ENCODE measurements around the gene DDRGK1.

DDRGK1 gene

DNA sequence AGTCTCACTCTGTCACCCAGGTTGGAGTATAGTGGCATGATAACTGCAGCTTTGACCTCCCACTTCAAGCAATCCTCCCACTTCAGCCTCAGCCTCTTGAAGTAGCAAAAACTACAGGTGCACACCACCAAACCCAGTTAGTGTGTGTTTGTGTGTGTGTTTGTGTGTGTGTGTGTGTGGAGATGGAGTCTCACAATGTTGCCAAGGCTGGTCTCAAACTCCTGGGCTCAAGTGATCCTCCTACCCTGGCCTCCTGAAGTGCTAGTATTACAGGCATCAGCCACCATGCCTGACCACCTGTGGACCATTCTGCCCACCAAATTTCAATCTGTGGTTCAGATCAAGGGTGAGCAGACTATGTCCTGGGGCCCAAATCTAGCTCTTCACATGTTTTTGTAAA lies 53.6 kb downstream of the DDRGK1 start:
- in situ Hi-C loops (cut with HindIII; ENCODE audit: low sequenced_read_pairs), result no loop called here
- TF ChIP-seq, protein P1, sequence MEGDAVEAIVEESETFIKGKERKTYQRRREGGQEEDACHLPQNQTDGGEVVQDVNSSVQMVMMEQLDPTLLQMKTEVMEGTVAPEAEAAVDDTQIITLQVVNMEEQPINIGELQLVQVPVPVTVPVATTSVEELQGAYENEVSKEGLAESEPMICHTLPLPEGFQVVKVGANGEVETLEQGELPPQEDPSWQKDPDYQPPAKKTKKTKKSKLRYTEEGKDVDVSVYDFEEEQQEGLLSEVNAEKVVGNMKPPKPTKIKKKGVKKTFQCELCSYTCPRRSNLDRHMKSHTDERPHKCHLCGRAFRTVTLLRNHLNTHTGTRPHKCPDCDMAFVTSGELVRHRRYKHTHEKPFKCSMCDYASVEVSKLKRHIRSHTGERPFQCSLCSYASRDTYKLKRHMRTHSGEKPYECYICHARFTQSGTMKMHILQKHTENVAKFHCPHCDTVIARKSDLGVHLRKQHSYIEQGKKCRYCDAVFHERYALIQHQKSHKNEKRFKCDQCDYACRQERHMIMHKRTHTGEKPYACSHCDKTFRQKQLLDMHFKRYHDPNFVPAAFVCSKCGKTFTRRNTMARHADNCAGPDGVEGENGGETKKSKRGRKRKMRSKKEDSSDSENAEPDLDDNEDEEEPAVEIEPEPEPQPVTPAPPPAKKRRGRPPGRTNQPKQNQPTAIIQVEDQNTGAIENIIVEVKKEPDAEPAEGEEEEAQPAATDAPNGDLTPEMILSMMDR (IDR thresholded peaks at IDR 0.05; ENCODE audit: low read depth, low read length, missing control alignments), result no peak
- DNase-seq (ENCODE audit: low read depth), result no peak
- no peak overlapping the region for H3K4me3 ChIP-seq (ENCODE audit: low read depth, low read length)

DNA sequence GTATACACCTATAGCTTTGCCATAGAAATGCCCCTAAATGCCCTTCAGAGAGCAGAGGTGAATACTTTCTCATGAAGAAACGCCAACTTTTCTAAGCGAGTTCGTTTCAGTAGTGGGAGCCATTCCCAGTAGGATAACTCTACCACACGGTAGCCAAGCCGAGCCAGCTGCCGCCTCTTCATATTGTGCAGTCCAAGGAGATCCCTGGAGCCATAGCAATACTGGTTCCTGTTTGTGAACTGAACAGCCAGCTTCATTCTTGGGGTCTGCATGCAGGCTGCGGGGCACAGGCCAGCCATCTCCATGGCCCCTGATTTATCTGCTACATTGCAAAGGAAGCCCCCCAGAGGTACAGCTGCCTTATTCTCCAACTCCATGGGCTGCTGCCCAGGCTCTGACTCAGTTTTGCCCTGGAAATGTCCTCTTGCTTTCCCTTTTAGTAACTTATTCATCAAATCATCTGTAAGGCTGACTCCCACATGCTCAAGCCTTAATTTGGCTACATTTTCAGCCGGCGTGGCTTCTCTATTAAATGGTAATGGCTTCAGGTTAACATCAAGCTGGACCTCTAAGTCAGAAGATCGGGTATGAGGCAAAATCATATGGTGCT lies 57.6 kb downstream of the DDRGK1 start:
- no peak overlapping the region for H3K4me3 ChIP-seq (ENCODE audit: low read depth, low read length)
- in situ Hi-C loops (cut with HindIII; ENCODE audit: low sequenced_read_pairs), result no loop called here
- DNase-seq (ENCODE audit: low read depth), result no peak
- TF ChIP-seq, protein P1 (IDR thresholded peaks at IDR 0.05; ENCODE audit: low read depth, low read length, missing control alignments), result no peak

DNA sequence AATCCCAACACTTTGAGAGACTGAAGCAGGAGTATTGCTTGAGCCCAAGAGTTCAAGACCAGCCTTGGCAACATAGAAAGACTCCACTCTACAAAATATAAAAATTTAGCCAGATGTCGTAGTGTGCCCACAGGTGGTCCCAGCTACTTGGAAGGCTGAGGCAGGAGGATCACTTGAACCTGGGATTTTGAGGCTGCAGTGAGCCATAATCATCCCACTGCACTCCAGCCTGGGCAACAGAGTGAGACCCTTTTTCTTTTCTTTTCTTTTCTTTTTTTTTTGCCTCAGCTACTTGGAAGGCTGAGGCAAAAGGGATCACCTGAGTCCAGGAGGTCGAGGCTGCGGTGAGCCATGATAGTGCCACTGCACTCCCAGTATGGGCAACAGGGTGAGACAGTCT lies 62.7 kb downstream of the DDRGK1 start:
- in situ Hi-C loops (cut with HindIII; ENCODE audit: low sequenced_read_pairs), result no loop called here
- DNase-seq (ENCODE audit: low read depth), result no peak
- no peak overlapping the region for H3K4me3 ChIP-seq (ENCODE audit: low read depth, low read length)
- TF ChIP-seq, protein P1 (IDR thresholded peaks at IDR 0.05; ENCODE audit: low read depth, low read length, missing control alignments), result no peak

Measured in astrocyte of the cerebellum (primary cell).